GM19467 (cell line): ENCODE data around the gene FZD8.

ENCODE experiments used
- ATAC-seq: cut with Tn5 transposase; IDR thresholded peaks from one replicate; pipeline ENCODE4 v1.9.1; 2021; ENCODE audit warnings: mild to moderate bottlenecking, moderate library complexity; ENCODE audit not compliant: unreplicated experiment

FZD8 gene

DNA sequence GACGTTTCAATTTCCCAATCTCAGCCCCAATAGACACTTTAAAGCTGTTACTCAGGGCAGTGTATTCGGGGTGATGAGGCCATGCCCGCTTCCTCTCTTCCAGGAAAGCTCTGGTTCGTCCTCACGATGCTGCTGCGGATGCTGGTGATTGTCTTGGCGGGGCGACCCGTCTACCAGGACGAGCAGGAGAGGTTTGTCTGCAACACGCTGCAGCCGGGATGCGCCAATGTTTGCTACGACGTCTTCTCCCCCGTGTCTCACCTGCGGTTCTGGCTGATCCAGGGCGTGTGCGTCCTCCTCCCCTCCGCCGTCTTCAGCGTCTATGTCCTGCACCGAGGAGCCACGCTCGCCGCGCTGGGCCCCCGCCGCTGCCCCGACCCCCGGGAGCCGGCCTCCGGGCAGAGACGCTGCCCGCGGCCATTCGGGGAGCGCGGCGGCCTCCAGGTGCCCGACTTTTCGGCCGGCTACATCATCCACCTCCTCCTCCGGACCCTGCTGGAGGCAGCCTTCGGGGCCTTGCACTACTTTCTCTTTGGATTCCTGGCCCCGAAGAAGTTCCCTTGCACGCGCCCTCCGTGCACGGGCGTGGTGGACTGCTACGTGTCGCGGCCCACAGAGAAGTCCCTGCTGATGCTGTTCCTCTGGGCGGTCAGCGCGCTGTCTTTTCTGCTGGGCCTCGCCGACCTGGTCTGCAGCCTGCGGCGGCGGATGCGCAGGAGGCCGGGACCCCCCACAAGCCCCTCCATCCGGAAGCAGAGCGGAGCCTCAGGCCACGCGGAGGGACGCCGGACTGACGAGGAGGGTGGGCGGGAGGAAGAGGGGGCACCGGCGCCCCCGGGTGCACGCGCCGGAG, 34.4 kb downstream of the FZD8 start:
- ATAC-seq = no peak

DNA sequence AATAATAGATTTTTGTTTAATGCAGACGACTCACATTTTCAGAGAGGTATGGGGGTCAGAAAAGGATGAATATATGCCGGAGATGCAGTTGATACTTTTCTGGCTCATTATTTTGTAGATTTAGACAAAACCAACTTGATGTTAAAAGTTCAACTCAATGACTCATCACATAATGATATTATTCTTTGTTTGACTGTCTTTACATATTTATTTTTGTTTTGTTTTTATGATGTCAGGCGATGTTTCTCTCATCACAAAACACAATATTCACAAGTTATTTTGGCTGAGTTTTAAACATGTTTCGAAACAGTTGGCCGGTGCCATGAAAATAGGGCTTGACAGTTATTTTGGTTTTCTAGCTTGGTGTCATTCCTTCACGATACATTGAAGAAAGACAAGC, 35.7 kb downstream of the FZD8 start:
- no peak for ATAC-seq

DNA sequence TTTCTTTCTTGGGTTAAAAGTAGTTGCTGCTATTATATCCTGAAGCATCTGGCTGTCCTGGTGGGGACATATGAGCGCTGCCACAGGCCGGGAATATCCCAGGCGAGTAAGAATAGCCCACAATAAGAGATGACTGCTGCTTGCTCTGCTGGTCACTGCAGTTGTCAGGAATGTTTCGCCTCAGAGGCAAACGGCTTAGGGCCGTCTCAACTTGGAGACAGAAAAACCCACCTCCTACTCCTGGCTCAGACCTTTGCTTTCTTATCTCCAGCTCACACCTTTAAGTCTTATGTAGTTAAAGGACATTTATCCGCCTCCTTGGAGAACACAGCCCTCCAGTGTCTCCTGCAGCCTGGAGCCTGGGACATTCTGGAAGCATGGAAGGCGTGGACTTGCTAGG, 36.9 kb downstream of the FZD8 start, which contains the start of gene GJD4:
Gene GJD4, plus strand, starts transcription at position 151 of the 400 bp plus-strand sequence. Its CDS starts 227 bp downstream, at position 378.
- ATAC-seq = no peak

DNA sequence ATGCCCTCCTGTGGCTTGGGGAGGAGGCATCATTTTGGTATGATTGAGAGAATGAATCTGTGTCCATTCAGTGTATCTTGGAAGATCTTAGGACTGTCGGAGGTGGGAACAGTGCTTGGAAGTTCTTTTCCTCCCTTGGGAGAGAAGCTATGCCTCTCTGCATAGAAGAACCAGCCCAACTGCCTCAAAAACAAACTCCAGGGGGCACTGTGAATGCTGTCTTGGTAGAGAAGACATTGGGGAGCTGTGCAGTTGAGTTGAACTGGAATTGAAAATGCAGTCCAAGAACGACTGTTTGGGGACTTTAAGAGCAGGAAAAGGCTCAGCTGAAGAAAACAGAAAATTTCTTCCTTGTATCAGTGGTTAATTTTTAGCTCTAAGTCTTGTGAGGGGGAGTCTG, 41.9 kb downstream of the FZD8 start:
- no peak for ATAC-seq

DNA sequence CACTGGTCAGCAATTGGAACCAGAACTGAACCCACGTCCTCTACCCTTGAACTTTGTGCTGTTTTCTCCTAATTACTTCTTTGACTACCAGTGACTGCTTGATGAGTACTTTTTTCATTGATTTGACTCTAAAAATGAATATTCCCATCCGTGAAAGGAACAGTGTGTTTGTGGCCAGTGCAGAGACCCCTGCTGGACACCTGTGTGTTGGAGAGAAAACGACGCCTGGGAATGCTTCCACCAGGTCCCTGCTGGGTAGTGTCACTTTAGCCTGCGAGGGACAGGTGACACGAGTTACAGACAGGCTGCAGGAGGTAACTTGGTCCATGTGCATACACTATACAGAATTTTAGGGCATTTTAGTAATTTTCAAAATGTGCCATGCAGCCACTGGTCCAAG, 43.7 kb downstream of the FZD8 start:
- ATAC-seq = no peak

DNA sequence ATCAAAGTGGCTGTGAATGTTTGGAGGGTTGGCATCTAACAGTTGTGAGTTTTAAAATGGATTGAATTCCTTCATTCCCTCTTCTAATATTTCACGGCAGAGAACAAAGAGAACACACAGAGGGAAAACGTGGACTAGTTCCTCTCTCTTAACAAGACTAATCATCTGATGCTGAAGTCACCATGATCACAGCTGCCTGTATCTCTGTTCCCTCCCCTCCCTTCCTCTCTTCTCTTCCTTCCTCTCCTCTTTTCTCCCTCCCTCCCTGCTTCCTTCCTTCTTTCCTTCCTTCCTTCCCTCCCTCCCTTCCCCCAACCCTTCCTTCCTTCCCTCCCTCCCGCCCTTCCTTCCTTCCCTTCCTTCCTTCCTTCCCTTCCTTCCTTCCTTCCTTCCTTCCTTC, 47.0 kb downstream of the FZD8 start:
- ATAC-seq = no peak

DNA sequence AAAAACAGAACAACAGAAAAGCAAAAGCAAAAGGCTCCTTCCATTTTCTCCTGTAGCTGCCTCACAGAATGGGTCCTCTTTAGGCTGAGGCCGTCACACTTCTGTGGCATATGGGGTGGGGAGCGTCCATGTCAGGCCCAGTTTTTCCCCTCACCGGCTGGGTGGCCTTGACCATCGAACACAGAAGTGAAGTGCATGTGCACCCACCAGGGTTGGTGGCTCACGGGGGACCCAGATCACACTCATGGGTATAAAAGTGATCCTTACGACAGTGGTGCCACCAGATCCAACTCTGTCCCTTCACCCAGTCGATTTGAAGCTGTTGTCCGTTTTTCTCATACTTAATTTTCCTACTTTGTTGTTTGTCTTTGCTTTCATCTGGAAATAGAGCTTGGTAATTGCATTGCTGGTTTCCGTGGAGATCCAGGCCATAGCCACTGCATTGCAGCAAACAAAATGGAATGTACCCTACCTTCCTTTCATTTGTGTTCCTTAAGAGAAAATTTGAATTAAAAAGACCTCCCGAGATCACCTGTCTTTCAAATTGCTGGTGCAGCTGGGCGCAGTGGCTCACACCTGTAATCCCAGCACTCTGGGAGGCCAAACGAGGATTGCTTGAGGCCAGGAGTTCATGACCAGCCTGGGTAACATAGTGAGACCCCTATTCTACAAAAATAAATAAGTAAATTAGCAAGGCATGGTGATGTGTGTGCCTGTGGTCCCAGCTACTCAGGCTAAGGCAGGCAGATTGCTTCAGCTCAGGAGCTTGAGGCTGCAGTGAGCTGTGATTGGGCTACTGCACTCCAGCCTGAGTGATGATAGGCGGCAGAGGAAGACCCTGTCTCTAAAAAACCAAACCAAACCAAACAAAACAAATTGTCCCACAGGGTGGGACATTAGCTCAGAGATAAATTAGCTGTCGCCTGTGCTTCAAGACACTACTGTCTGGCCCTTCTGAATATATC, 47.7 kb downstream of the FZD8 start:
- no peak for ATAC-seq

DNA sequence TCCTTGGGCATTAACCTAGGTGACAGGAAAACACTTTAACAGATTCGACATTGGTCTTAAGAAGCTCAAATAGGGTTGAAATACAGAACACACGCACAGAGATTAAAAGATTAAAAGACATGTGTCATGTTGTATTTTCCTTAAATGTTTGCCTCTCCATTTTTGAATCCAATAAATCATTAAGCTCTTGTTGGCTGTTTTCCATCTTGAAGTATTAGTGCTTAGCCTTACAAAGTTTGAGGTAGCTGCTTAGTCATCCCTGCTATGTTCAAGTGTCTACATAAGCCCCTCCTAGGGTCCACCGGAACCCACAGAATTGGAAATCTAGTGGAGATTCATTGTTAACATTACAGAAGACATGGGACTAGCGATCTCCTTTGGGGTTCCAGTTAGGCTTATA, 49.7 kb downstream of the FZD8 start:
- no peak for ATAC-seq

DNA sequence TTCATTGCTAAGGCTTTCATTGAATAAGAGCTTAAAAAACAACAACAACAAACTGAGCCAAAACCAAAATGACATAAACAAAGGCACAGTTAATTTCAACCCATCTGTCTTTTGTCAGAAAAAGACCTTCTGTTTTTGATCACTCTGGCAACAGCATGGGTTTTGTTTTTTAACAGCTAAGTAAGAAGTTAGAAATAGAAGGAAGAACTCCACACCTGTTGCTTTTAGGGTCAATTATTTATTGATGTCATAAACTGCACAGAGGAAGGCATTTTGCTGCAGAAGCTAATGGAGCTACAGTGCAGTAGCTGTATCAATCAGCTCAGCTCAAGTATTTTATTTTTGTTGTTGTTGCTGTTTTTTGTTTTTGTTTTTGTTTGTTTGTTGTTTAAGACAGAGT, 53.3 kb downstream of the FZD8 start:
- no peak for ATAC-seq
